ENCODE measurements around the gene TTC12. TPM values are rescaled to one million over a fixed set of nuclear protein-coding genes. Genes with fewer than 3 reads are reported as not detected.
"Not testable (repeated sequence)": the region's sequence is repeated elsewhere in the genome, so short reads cannot be mapped to it uniquely, and the experiment has no call there.

TTC12 gene
- total and polyA plus RNA-seq, 10 of the 15 experiments (the other 5 are each of a cell fraction or from before 2014, with no cell fraction given): 3.7 to 14.0 (median 8.1) TPM

DNA sequence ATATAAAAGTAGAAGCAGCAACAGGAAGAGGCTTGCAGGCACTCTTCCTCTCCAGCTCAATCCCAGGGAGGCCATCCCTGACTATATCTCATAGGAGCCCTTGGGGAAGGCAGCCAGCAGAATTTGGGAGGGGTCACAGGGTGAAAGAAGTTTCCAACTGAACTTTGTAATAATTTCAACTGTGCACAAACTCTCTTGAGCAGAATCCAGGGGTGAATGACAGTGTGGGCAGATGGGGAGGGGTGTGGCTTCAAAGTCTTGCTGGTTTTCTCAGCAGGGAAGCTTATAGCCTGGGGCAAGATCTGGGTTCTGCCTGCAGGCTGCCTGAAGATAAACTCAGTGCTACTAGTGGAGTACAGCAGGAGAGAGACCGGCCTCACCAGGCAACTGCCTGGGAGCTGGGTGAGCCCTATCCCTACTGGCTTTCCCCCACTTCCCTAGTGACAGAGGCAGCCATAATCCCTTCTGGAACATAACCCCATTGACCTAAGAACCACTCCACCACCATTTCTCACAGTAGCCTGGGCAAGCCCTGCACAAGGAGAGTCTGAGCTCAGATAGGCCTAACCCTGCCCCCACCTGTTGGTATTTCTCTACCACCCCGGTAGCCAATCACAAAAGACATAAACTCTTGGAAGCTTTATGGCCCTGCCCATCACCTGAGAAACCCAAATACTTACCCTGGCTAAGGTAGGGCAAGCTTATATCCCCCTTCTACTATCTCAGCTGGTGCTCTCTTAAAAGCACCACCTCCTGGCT, 17.8 kb upstream of the TTC12 start (continued):
- TF ChIP-seq ZNF622 (IDR thresholded peaks at IDR 0.05) (no peak), CBFB (IDR thresholded peaks at IDR 0.05; ENCODE audit: low read depth) (no peak), PAX5 (IDR thresholded peaks at IDR 0.05; ENCODE audit: borderline replicate concordance, low read depth, low read length) (no peak)
- TF ChIP-seq, protein P1, sequence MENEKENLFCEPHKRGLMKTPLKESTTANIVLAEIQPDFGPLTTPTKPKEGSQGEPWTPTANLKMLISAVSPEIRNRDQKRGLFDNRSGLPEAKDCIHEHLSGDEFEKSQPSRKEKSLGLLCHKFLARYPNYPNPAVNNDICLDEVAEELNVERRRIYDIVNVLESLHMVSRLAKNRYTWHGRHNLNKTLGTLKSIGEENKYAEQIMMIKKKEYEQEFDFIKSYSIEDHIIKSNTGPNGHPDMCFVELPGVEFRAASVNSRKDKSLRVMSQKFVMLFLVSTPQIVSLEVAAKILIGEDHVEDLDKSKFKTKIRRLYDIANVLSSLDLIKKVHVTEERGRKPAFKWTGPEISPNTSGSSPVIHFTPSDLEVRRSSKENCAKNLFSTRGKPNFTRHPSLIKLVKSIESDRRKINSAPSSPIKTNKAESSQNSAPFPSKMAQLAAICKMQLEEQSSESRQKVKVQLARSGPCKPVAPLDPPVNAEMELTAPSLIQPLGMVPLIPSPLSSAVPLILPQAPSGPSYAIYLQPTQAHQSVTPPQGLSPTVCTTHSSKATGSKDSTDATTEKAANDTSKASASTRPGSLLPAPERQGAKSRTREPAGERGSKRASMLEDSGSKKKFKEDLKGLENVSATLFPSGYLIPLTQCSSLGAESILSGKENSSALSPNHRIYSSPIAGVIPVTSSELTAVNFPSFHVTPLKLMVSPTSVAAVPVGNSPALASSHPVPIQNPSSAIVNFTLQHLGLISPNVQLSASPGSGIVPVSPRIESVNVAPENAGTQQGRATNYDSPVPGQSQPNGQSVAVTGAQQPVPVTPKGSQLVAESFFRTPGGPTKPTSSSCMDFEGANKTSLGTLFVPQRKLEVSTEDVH (IDR thresholded peaks at IDR 0.05; ENCODE audit: low read depth, partially characterized antibody): no peak
- TF ChIP-seq, protein P2, sequence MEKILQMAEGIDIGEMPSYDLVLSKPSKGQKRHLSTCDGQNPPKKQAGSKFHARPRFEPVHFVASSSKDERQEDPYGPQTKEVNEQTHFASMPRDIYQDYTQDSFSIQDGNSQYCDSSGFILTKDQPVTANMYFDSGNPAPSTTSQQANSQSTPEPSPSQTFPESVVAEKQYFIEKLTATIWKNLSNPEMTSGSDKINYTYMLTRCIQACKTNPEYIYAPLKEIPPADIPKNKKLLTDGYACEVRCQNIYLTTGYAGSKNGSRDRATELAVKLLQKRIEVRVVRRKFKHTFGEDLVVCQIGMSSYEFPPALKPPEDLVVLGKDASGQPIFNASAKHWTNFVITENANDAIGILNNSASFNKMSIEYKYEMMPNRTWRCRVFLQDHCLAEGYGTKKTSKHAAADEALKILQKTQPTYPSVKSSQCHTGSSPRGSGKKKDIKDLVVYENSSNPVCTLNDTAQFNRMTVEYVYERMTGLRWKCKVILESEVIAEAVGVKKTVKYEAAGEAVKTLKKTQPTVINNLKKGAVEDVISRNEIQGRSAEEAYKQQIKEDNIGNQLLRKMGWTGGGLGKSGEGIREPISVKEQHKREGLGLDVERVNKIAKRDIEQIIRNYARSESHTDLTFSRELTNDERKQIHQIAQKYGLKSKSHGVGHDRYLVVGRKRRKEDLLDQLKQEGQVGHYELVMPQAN (conservative IDR thresholded peaks at IDR 0.05): no peak

DNA sequence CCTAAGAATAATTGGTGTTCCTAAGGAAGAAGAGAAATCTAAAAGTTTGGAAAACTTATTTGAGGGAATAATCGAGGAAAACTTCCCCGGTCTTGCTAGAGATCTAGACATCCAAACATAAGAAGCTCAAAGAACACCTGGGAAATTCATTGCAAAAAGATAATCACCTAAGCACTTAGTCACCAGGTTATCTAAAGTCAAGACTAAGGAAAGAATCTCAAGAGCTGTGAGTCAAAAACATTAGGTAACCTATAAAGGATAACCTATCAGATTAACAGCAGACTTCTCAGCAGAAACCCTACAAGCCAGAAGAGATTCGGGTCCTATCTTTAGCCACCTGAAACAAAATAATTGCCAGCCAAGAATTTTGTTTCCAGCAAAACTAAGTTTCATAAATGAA, 15.9 kb upstream of the TTC12 start:
- H4K20me1 ChIP-seq (ENCODE audit: control insufficient read depth, insufficient read depth); H3K4me2 ChIP-seq (ENCODE audit: control insufficient read depth, insufficient read depth); H3K27ac ChIP-seq (ENCODE audit: control insufficient read depth, insufficient read depth); BruUV-seq (replicated peaks); ATAC-seq; in situ Hi-C loops (cut with MboI); H3K79me2 ChIP-seq (ENCODE audit: control insufficient read depth, insufficient read depth, low read length); H3K4me3 ChIP-seq; H3K9ac ChIP-seq (ENCODE audit: control insufficient read depth, insufficient read depth, low read length); H3K4me1 ChIP-seq (ENCODE audit: control insufficient read depth, insufficient read depth, low read length); H3K36me3 ChIP-seq (ENCODE audit: control insufficient read depth in 2 of 2, insufficient read depth in 2 of 2, low read length in 1 of 2); intact Hi-C loops (cut with micrococcal nuclease; ENCODE audit: unreplicated experiment); POLR2A ChIA-PET; H3K9me3 ChIP-seq (replicated peaks; ENCODE audit: control insufficient read depth, insufficient read depth, low read length); H3K27me3 ChIP-seq (replicated peaks in 1 of 2; ENCODE audit: control insufficient read depth in 2 of 2, insufficient read depth in 2 of 2, low read length in 1 of 2); FAIRE-seq; H2AFZ ChIP-seq (ENCODE audit: control insufficient read depth, low read depth, low read length); DNase-seq (ENCODE audit: low read depth, low spot score): not testable (repeated sequence)
- SMC1A ChIA-PET (ENCODE audit: uncharacterized antibody, unreplicated experiment): interaction anchor here (0.7 kb wide), 1 partner anchor 49 kb away, joined by 3 read pairs; no protein-coding TSS in a partner anchor
- 38% methylated on average over 3 of the region's 3 CpGs for WGBS (ENCODE audit: insufficient coverage, insufficient replicate concordance, low lambda C conversion rate, missing lambda C conversion rate)
- RAD21 ChIA-PET (ENCODE audit: unreplicated experiment): interaction anchor here (1.4 kb wide), 1 partner anchor 9 kb away, joined by 3 read pairs; no protein-coding TSS in a partner anchor
- CTCF ChIA-PET: interaction anchor here (0.7 to 1.7 kb wide), 6 partner anchors 9 to 744 kb away, joined by 3 to 6 read pairs (median 4); no protein-coding TSS in a partner anchor
